Bronchial epithelial cell (primary cell): ENCODE results near the gene GPI. TPM values are rescaled to one million over a fixed set of nuclear protein-coding genes. Genes with fewer than 3 reads are reported as not detected.
"Not testable (repeated sequence)": the region's sequence is repeated elsewhere in the genome, so short reads cannot be mapped to it uniquely, and the experiment has no call there.

Experiments
- DNase-seq: peaks from one replicate; pipeline ENCODE4 v3.0.0-alpha.2; 2010; ENCODE audit warnings: low read depth
- FAIRE-seq: peaks from 2 replicates; lab custom pipeline; 2011; peaks lifted over from hg19 to GRCh38; lab: Jason Lieb, UNC
- H3K27me3 ChIP-seq: 2 replicates; pipeline ENCODE4 v1.5.1; 2011; ENCODE audit warnings: low read length; ENCODE audit not compliant: control insufficient read depth, insufficient read depth
- H3K36me3 ChIP-seq: 2 replicates; pipeline ENCODE4 v1.5.1; 2011; ENCODE audit warnings: low read length; ENCODE audit not compliant: control insufficient read depth, insufficient read depth
- H3K4me3 ChIP-seq: 2 replicates; pipeline ENCODE4 v1.5.1; 2011; ENCODE audit warnings: mild to moderate bottlenecking, low read depth, low read length, control low read depth
- total RNA-seq: library from RNA; depleted of rRNA; stranded (reverse); fragments of >200 nt; gene quantifications from 2 replicates; pipeline ENCODE4 v1.2.1, GENCODE V29; 2014
- TF ChIP-seq, protein P1 (sequence below): IDR thresholded peaks from 2 replicates; pipeline ENCODE4 v1.5.1; 2011; ENCODE audit warnings: mild to moderate bottlenecking, moderate library complexity, low read length, control low read depth, inconsistent platforms; ENCODE audit not compliant: insufficient read depth, severe bottlenecking

GPI gene
- total RNA-seq, 1 donor from 2014 or later, result 130 TPM

DNA sequence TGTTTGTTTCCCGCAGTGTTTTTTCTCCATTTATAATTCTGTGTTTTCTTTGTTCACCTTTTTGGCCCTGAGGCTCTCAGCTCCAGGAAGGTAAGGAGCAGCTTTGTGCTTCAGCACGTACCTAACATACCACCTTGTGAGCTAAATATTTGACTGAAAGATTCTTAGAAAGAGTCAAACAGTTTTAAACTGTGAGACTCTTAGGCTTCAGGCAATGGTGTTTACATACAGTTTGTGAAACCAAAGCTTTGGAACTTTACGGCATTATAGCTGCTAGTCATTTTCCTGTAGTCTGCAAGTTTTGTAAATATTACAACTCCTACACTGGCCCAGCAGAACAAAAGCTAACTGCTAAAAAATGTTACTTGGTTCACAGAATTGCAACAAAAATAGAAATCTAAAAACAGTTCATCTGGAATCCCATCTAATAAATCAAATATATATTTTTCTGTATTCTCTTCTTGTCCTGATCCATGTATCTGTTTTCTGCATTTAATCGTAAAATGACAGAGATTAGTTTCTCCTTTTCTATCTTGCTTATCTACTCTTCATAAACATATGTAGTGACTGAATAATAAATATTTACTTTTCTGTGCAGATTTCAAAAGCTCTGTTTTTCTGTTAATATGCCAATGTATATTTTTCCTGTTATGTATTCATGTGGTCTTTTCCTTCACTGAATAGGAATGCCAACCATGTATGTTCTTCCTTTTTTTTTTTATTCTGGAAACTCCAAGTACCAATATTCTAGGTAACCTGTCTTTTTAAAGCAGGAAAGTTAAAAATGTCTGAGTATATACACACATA, 38.8 kb upstream of the GPI start:
- Histone ChIP-seq H3K27me3 (no peaks in the 10 kb centered on the region), H3K4me3 (no peak overlapping the region), H3K36me3 (peaks cover 9% of the 10 kb centered on the region)
- FAIRE-seq (no peak), DNase-seq (no peak)
- TF ChIP-seq, protein P1, sequence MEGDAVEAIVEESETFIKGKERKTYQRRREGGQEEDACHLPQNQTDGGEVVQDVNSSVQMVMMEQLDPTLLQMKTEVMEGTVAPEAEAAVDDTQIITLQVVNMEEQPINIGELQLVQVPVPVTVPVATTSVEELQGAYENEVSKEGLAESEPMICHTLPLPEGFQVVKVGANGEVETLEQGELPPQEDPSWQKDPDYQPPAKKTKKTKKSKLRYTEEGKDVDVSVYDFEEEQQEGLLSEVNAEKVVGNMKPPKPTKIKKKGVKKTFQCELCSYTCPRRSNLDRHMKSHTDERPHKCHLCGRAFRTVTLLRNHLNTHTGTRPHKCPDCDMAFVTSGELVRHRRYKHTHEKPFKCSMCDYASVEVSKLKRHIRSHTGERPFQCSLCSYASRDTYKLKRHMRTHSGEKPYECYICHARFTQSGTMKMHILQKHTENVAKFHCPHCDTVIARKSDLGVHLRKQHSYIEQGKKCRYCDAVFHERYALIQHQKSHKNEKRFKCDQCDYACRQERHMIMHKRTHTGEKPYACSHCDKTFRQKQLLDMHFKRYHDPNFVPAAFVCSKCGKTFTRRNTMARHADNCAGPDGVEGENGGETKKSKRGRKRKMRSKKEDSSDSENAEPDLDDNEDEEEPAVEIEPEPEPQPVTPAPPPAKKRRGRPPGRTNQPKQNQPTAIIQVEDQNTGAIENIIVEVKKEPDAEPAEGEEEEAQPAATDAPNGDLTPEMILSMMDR, result no peak

DNA sequence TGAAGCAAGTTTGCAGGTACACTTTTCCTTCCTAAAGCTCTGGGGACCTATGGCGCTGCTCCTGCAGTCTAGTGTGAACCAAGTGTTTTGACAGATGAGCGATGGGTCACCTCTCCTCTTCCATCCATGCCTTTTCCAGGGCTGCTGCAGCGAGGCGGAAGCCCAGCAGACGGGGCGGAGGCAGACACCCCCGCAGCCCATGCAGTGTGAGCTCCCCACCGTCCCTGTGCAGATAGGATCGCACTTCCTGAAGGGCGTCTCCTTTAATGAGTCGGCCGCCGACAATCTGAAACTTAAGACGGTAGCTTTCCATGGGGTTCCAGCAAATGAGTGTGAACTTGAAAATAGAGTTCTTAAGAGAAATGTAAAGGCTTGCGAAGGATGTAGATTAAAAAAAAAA, 37.1 kb upstream of the GPI start:
- Histone ChIP-seq H3K4me3 (no peak overlapping the region), H3K27me3 (no peaks in the 10 kb centered on the region), H3K36me3 (peaks cover 9% of the 10 kb centered on the region)
- TF ChIP-seq, protein P1, result no peak
- no peak for DNase-seq
- no peak for FAIRE-seq

DNA sequence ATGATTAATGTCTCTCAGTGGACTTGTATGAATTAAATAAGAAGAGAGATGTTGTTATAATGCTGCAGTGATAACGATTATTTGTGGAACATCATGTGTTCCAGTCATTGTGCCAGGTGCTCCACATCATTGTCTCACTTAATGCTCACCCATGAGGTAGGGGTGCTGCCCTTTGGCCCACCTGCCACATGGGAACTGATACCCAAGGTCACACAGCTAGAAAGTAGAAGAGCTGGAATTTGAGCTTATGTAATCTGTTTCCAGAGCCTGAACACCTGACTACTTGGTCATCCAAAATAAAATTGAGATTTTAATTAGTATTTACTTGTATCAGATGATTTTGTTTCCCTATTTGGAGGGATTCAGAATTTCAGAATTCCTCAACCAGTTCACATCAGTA, 36.0 kb upstream of the GPI start:
- Histone ChIP-seq H3K36me3 (peaks cover 11% of the 10 kb centered on the region), H3K27me3 (no peaks in the 10 kb centered on the region), H3K4me3 (no peak overlapping the region)
- TF ChIP-seq, protein P1, result no peak
- DNase-seq (no peak), FAIRE-seq (no peak)

DNA sequence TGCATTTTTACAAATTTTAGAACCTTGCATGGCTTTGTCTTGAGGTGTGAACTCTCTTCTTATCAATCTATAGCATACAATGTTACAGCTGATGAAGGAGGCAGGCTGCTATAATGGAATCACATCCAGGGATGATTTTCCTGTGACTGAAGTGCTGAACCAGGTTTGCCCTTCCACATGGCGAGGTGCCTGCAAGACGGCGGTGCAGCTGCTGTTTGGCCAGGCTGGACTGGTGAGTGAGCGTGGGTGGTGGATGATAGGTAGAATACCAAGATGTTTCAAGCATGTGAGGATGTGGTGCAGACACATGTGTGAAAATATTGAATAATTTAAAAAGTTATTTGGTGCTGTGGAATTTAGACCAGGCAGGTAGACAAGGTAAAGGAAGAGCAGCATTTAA, 34.9 kb upstream of the GPI start:
- DNase-seq (no peak), FAIRE-seq (no peak)
- Histone ChIP-seq H3K36me3 (peaks cover 10% of the 10 kb centered on the region), H3K4me3 (no peak overlapping the region), H3K27me3 (no peaks in the 10 kb centered on the region)
- TF ChIP-seq, protein P1, result no peak

DNA sequence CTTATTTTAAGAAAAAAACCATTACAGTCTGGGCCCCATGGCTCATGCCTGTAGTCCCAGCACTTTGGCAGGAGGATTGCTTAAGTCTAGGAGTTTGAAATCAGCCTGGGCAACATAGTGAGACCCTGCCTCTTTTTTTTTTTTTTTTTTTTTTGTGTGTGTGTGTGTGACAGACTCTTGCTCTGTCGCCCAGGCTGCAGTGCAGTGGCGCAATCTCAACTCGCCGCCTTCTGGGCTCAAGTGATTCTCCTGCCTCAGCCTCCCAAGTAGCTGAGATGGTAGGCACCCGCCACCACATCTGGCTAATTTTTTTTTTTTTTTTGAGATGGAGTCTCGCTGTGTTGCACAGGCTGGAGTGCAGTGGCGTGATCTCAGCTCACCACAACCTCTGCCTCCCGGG, 34.4 kb upstream of the GPI start:
- H3K27me3 ChIP-seq, H3K36me3 ChIP-seq, DNase-seq, FAIRE-seq, H3K4me3 ChIP-seq: not testable (repeated sequence)

DNA sequence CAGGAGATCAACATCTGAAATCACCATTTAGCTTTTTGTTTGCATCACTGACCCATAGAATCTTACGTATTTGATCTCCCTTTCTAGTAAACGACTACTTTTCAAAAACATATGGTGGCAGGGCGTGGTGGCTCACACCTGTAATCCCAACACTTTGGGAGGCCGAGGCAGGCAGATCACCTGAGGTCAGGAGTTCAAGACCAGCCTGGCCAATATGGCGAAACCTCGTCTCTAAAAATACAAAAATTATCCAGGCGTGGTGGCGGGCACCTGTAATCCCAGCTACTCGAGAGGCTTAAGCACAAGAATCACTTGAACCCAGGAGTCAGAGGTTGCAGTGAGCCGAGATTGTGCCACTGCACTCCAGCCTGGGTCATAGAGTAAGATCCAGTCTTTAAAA, 33.4 kb upstream of the GPI start:
- not testable (repeated sequence) for H3K27me3 ChIP-seq, H3K36me3 ChIP-seq, FAIRE-seq, DNase-seq, H3K4me3 ChIP-seq
